SK-N-SH treated with all-trans-retinoic acid at 6 μM for 48 hours (cell line): ENCODE data around the gene NEK4.

Experiments used
- ATAC-seq: fragments of 200-7000 bp; cut with Tn5 transposase; 3 replicates; pipeline ENCODE4 v1.9.1; 2020; ENCODE audit warnings: mild to moderate bottlenecking, moderate library complexity
- ARNTL ChIP-seq: fragments of 450-650 bp; formaldehyde crosslinking; IDR thresholded peaks from 2 replicates; pipeline ENCODE4 v1.5.0; 2020; ENCODE audit warnings: low read depth, mild to moderate bottlenecking, moderate library complexity, borderline replicate concordance
- BACH2 ChIP-seq: fragments of 250-450 bp; sonication (Bioruptor Pico); IDR thresholded peaks from 2 replicates; pipeline ENCODE4 v1.9.0; 2021; ENCODE audit warnings: mild to moderate bottlenecking, borderline replicate concordance
- CSDC2 ChIP-seq: fragments of 250-450 bp; sonication (Bioruptor Pico); IDR thresholded peaks from 2 replicates; pipeline ENCODE4 v1.5.0; 2020; ENCODE audit warnings: mild to moderate bottlenecking, moderate library complexity
- ESRRG ChIP-seq: fragments of 250-450 bp; sonication (Bioruptor Pico); IDR thresholded peaks from 2 replicates; pipeline ENCODE4 v1.6.1; 2021; ENCODE audit warnings: mild to moderate bottlenecking
- GLIS3 ChIP-seq: fragments of 250-450 bp; sonication (Bioruptor Pico); IDR thresholded peaks from 2 replicates; pipeline ENCODE4 v1.5.0; 2020; ENCODE audit warnings: mild to moderate bottlenecking, moderate library complexity
- ISL1 ChIP-seq: fragments of 250-450 bp; sonication (Bioruptor Pico); IDR thresholded peaks from 2 replicates; pipeline ENCODE4 v2.1.2; 2022; ENCODE audit warnings: mild to moderate bottlenecking, moderate library complexity
- OSR1 ChIP-seq: fragments of 250-450 bp; sonication (Bioruptor Pico); IDR thresholded peaks from 2 replicates; pipeline ENCODE4 v1.8.0; 2022; ENCODE audit warnings: moderate library complexity, mild to moderate bottlenecking, inconsistent platforms
- PATZ1 ChIP-seq: fragments of 250-450 bp; sonication (Bioruptor Pico); IDR thresholded peaks from 2 replicates; pipeline ENCODE4 v1.8.0; 2020; ENCODE audit warnings: mild to moderate bottlenecking, moderate library complexity, borderline replicate concordance
- PPARA ChIP-seq: fragments of 250-450 bp; sonication (Bioruptor Pico); IDR thresholded peaks from 2 replicates; pipeline ENCODE4 v1.5.0; 2020; ENCODE audit warnings: mild to moderate bottlenecking, borderline replicate concordance
- RARB ChIP-seq: fragments of 250-450 bp; sonication (Bioruptor Pico); IDR thresholded peaks from 2 replicates; pipeline ENCODE4 v1.8.0; 2021; ENCODE audit warnings: mild to moderate bottlenecking, moderate library complexity
- SNAI2 ChIP-seq: fragments of 250-450 bp; sonication (Bioruptor Pico); IDR thresholded peaks from 2 replicates; pipeline ENCODE4 v1.5.0; 2020; ENCODE audit warnings: mild to moderate bottlenecking, moderate library complexity
- TCF4 ChIP-seq: fragments of 250-450 bp; sonication (Bioruptor Pico); IDR thresholded peaks from 2 replicates; pipeline ENCODE4 v1.8.0; 2021; ENCODE audit warnings: mild to moderate bottlenecking, moderate library complexity, borderline replicate concordance
- TOX ChIP-seq: fragments of 250-450 bp; sonication (Bioruptor Pico); IDR thresholded peaks from 2 replicates; pipeline ENCODE4 v1.8.0; 2021; ENCODE audit warnings: mild to moderate bottlenecking, moderate library complexity, borderline replicate concordance
- ZC3H10 ChIP-seq: fragments of 250-450 bp; sonication (Bioruptor Pico); IDR thresholded peaks from 2 replicates; pipeline ENCODE4 v1.5.1; 2021; ENCODE audit warnings: mild to moderate bottlenecking, moderate library complexity
- ZFP3 ChIP-seq: fragments of 250-450 bp; sonication (Bioruptor Pico); IDR thresholded peaks from 2 replicates; pipeline ENCODE4 v1.5.0; 2020; ENCODE audit warnings: mild to moderate bottlenecking, moderate library complexity
- ZFP30 ChIP-seq: fragments of 450-650 bp; formaldehyde crosslinking; IDR thresholded peaks from 2 replicates; pipeline ENCODE4 v1.5.0; 2022; ENCODE audit warnings: mild to moderate bottlenecking, moderate library complexity
- ZNF565 ChIP-seq: fragments of 450-650 bp; formaldehyde crosslinking; conservative IDR thresholded peaks from 2 replicates; pipeline ENCODE4 v1.5.0; 2020; ENCODE audit warnings: low read depth, mild to moderate bottlenecking, moderate library complexity
- ZNF70 ChIP-seq: fragments of 450-650 bp; formaldehyde crosslinking; IDR thresholded peaks from 2 replicates; pipeline ENCODE4 v1.5.0; 2020; ENCODE audit warnings: mild to moderate bottlenecking, moderate library complexity
- ZNF8 ChIP-seq: fragments of 450-650 bp; formaldehyde crosslinking; IDR thresholded peaks from 2 replicates; pipeline ENCODE4 v1.5.0; 2020; ENCODE audit warnings: mild to moderate bottlenecking, moderate library complexity
- TF ChIP-seq, protein P1 (sequence below): fragments of 250-450 bp; sonication (Bioruptor Pico); IDR thresholded peaks from 2 replicates; pipeline ENCODE4 v1.5.1; 2020; ENCODE audit warnings: low read depth, mild to moderate bottlenecking, moderate library complexity
- TF ChIP-seq, protein P2 (sequence below): fragments of 250-450 bp; sonication (Bioruptor Pico); IDR thresholded peaks from 2 replicates; pipeline ENCODE4 v1.8.0; 2021; ENCODE audit warnings: low read depth, mild to moderate bottlenecking, moderate library complexity, borderline replicate concordance
- TF ChIP-seq, protein P3 (sequence below): fragments of 250-450 bp; sonication (Bioruptor Pico); IDR thresholded peaks from 2 replicates; pipeline ENCODE4 v1.5.1; 2021; ENCODE audit warnings: mild to moderate bottlenecking, moderate library complexity
- TF ChIP-seq, protein P4 (sequence below): fragments of 250-450 bp; sonication (Bioruptor Pico); IDR thresholded peaks from 2 replicates; pipeline ENCODE4 v1.5.0; 2020; ENCODE audit warnings: mild to moderate bottlenecking, moderate library complexity

The NEK4 gene

GRCh38 chr3:52723935-52724334 is 46.8 kb downstream of the NEK4 start:
- no peak for ATAC-seq
- TF ChIP-seq ZNF8 (CRISPR knock-in tag) (no peak), ZC3H10 (CRISPR knock-in tag) (no peak), ISL1 (CRISPR knock-in tag) (no peak), RARB (CRISPR knock-in tag) (no peak), SNAI2 (no peak), OSR1 (CRISPR knock-in tag) (no peak), PATZ1 (CRISPR knock-in tag) (no peak), ARNTL (CRISPR knock-in tag) (no peak), GLIS3 (no peak), PPARA (CRISPR knock-in tag) (no peak), TOX (CRISPR knock-in tag) (no peak), BACH2 (CRISPR knock-in tag) (no peak), ZFP30 (CRISPR knock-in tag) (no peak), ZNF565 (CRISPR knock-in tag) (no peak), ZNF70 (CRISPR knock-in tag) (no peak), ZFP3 (CRISPR knock-in tag) (no peak), CSDC2 (CRISPR knock-in tag) (no peak)
- TF ChIP-seq, protein P1, sequence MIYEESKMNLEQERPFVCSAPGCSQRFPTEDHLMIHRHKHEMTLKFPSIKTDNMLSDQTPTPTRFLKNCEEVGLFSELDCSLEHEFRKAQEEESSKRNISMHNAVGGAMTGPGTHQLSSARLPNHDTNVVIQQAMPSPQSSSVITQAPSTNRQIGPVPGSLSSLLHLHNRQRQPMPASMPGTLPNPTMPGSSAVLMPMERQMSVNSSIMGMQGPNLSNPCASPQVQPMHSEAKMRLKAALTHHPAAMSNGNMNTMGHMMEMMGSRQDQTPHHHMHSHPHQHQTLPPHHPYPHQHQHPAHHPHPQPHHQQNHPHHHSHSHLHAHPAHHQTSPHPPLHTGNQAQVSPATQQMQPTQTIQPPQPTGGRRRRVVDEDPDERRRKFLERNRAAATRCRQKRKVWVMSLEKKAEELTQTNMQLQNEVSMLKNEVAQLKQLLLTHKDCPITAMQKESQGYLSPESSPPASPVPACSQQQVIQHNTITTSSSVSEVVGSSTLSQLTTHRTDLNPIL (CRISPR knock-in tag): no peak
- TF ChIP-seq, protein P2, sequence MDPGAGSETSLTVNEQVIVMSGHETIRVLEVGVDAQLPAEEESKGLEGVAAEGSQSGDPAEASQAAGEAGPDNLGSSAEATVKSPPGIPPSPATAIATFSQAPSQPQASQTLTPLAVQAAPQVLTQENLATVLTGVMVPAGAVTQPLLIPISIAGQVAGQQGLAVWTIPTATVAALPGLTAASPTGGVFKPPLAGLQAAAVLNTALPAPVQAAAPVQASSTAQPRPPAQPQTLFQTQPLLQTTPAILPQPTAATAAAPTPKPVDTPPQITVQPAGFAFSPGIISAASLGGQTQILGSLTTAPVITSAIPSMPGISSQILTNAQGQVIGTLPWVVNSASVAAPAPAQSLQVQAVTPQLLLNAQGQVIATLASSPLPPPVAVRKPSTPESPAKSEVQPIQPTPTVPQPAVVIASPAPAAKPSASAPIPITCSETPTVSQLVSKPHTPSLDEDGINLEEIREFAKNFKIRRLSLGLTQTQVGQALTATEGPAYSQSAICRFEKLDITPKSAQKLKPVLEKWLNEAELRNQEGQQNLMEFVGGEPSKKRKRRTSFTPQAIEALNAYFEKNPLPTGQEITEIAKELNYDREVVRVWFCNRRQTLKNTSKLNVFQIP (CRISPR knock-in tag): no peak
- TF ChIP-seq, protein P3, sequence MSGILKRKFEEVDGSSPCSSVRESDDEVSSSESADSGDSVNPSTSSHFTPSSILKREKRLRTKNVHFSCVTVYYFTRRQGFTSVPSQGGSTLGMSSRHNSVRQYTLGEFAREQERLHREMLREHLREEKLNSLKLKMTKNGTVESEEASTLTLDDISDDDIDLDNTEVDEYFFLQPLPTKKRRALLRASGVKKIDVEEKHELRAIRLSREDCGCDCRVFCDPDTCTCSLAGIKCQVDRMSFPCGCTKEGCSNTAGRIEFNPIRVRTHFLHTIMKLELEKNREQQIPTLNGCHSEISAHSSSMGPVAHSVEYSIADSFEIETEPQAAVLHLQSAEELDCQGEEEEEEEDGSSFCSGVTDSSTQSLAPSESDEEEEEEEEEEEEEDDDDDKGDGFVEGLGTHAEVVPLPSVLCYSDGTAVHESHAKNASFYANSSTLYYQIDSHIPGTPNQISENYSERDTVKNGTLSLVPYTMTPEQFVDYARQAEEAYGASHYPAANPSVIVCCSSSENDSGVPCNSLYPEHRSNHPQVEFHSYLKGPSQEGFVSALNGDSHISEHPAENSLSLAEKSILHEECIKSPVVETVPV (CRISPR knock-in tag): no peak

DNA sequence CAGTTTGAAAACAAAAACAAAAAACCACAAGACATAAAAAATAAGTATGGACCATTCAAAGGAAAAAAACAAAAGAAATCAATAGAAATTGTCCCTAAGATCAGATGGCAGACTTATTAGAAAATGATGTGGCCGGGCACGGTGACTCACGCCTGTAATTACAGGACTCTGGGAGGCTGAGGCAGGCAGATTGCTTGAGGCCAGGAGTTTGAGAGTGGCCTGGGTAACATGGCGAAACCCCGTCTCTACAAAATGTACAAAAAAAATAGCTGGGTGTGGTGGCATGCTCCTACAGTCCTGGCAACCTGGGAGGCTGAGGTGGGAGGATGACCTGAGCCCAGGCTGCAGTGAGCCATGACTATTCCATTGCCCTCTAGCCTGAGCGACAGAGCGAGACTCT is 48.2 kb downstream of the NEK4 start:
- TF ChIP-seq, protein P3 (CRISPR knock-in tag): no peak
- TF ChIP-seq TCF4: no peak
- no peak for TF ChIP-seq BACH2 (CRISPR knock-in tag)
- no peak for TF ChIP-seq PATZ1 (CRISPR knock-in tag)
- no peak for TF ChIP-seq CSDC2 (CRISPR knock-in tag)
- no peak for TF ChIP-seq RARB (CRISPR knock-in tag)
- ATAC-seq: no peak

- ATAC-seq: no peak
- TF ChIP-seq CSDC2 (CRISPR knock-in tag) (no peak), PPARA (CRISPR knock-in tag) (no peak), ARNTL (CRISPR knock-in tag) (no peak), TCF4 (no peak), ZFP3 (CRISPR knock-in tag) (no peak), ESRRG (no peak)
- TF ChIP-seq, protein P3 (CRISPR knock-in tag): no peak
- TF ChIP-seq, protein P4, sequence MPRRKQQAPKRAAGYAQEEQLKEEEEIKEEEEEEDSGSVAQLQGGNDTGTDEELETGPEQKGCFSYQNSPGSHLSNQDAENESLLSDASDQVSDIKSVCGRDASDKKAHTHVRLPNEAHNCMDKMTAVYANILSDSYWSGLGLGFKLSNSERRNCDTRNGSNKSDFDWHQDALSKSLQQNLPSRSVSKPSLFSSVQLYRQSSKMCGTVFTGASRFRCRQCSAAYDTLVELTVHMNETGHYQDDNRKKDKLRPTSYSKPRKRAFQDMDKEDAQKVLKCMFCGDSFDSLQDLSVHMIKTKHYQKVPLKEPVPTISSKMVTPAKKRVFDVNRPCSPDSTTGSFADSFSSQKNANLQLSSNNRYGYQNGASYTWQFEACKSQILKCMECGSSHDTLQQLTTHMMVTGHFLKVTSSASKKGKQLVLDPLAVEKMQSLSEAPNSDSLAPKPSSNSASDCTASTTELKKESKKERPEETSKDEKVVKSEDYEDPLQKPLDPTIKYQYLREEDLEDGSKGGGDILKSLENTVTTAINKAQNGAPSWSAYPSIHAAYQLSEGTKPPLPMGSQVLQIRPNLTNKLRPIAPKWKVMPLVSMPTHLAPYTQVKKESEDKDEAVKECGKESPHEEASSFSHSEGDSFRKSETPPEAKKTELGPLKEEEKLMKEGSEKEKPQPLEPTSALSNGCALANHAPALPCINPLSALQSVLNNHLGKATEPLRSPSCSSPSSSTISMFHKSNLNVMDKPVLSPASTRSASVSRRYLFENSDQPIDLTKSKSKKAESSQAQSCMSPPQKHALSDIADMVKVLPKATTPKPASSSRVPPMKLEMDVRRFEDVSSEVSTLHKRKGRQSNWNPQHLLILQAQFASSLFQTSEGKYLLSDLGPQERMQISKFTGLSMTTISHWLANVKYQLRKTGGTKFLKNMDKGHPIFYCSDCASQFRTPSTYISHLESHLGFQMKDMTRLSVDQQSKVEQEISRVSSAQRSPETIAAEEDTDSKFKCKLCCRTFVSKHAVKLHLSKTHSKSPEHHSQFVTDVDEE (CRISPR knock-in tag): no peak
Measured at GRCh38 chr3:52721730-52722008, 49.1 kb downstream of the NEK4 start.
